ENCODE results near the gene EME1.

The EME1 gene

GRCh38 chr17:50347117-50347893 lies 25.7 kb upstream of the EME1 start:
- DNase-seq: no peak

GRCh38 chr17:50347894-50348291 lies 25.1 kb upstream of the EME1 start:
- no peak for DNase-seq

GRCh38 chr17:50348522-50349242 lies 24.3 kb upstream of the EME1 start:
- DNase-seq: no peak

GRCh38 chr17:50349243-50349600 lies 23.8 kb upstream of the EME1 start:
- no peak for DNase-seq

DNA sequence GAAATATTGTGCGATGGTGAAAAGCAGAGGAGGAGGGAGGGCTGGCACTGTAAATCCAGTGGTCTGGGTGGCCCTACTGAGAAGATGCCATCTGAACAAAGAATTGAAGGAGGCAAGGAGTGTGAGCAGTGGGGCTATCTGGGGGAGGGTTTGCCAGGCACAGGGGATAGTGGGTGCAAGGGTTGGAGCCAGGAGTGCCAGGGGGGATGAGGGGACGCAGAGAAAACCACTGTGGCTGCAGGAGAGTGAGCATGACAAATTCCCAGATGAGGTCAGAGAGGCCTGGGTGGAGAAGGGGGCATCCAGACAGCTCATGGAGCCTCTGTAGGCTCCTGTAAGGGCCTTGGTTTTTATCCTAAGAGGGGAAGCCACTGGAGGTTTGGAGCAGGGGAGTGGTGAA lies 22.3 kb upstream of the EME1 start:
- DNase-seq: no peak

GRCh38 chr17:50352072-50352692 lies 20.8 kb upstream of the EME1 start:
- no peak for DNase-seq

DNA sequence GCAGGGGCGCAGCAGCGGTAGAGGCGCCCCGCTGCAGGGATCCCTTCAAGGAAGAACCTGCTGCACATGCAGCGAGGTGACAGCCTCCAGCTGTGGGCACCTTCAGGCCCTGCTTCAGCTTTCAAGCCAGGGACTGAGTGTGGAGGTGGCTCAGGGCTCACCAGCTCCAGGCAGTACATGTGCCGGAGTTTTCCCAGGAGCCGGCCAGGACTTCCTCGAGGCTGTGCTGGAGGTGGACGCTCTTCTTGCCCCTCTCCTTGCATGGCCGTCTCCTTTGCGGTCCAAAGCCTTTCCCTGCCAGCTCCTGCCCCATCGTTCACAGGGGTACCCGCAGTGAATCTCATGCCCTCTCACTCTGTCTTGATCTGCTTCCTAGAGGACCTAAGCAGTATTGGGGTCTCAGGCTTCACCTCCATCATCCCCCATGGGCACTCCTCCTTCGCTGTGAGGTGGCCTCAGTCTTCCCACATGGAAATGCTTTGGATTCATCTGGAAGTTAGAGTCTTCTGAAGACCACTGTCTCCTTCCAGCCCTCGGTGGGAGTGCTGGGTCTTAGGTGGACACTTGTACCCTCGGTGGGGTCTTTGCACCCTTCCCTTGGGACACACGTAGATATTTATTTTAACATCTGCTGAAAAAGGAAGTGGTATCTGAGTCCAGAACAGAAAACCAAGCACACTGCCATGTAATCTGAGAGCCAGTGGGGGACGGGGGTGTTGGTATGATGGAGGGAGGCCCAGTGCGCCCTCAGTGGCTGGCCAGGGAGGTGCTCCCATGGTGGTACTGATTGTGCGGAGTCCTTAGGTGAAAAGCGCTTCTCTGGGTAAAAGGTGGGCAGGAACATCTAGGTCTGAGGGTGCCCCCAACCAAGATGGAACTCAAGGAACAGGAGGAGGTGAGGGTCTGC lies 20.1 kb upstream of the EME1 start:
- DNase-seq: no peak

DNA sequence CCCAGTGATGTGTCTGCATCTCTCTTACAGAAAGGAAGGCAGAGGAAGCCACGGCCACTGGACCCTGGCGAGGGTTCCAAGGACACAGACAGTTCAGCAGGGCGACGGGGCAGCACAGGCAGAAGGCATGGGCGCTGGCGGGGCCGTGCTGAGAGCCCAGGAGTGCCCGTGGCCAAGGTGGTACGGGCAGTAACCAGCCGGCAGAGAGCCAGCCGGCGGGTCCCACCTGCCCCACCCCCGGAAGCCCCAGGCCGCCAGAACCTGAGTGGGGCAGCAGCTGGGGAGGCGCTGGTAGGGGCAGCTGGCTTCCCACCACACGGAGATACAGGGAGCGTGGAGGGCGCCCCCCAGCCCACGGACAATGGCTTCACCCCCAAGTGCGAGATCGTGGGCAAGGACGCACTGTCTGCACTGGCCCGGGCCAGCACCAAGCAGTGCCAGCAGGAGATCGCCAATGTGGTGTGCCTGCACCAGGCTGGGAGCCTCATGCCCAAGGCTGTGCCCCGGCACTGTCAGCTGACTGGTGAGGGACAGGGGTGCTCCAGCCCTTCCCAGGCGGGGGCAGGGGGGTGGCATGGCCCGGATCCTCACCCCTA lies 19.3 kb upstream of the EME1 start:
- DNase-seq: no peak

GRCh38 chr17:50354198-50354597 lies 18.8 kb upstream of the EME1 start:
- no peak for DNase-seq

DNA sequence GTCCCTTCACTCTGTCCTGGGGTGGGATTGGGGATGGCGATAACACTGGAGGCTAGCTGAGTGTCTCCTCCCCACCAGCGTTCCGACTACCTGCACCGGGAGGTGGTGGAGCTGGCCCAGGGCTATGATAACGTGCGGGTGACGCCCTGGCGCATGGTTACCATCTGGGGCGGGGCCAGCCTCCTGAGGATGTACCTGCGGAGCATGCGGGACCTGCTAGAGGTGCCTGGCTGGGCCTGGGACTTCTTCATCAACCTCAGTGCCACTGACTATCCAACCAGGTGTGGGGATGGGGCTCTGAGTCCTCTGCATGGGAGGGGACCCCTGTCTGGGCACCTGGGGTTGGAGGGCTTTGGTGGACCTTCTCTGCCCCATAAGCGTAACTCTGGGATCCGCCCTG lies 18.3 kb upstream of the EME1 start:
- no peak for DNase-seq

GRCh38 chr17:50355336-50355700 lies 17.7 kb upstream of the EME1 start:
- DNase-seq: no peak

GRCh38 chr17:50355701-50356341 lies 17.2 kb upstream of the EME1 start:
- DNase-seq: no peak

DNA sequence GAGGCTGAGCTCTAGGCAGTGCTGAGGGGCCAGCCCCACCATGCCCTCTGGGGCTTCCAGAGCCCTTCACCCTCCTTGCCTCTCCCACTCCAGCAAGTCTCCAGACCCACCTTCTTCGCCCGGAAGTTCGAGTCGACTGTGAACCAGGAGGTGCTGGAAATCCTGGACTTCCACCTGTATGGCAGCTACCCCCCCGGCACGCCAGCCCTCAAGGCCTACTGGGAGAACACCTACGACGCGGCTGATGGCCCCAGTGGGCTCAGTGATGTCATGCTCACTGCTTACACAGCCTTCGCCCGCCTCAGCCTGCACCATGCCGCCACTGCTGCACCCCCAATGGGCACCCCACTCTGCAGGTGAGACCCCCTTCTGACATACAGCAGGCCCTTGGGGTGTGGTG lies 16.6 kb upstream of the EME1 start:
- no peak for DNase-seq

DNA sequence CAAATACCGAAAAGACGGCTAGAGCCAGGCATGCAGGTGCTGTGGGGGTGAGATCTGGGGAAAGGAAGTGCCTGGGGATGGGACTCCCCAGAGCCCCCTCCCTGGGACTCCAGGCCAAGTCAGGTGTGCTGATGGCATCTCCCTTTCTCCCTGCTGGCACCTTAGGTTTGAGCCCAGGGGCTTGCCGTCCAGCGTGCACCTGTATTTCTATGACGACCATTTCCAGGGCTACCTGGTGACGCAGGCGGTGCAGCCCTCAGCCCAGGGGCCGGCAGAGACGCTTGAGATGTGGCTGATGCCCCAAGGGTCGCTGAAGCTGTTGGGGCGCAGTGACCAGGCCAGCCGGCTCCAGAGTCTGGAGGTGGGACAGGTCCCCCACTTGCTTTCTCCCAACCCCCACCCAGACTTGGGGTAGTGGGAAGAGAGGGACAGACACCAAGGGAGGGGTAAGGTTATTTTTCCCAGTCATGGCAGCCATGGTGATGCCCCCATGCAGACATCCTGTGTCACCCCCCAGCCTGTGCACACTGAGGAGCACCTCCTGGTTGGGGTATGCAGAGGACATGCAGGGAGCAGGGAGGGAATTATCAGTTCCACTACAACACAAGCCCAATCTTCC lies 16.0 kb upstream of the EME1 start:
- DNase-seq: no peak

DNA sequence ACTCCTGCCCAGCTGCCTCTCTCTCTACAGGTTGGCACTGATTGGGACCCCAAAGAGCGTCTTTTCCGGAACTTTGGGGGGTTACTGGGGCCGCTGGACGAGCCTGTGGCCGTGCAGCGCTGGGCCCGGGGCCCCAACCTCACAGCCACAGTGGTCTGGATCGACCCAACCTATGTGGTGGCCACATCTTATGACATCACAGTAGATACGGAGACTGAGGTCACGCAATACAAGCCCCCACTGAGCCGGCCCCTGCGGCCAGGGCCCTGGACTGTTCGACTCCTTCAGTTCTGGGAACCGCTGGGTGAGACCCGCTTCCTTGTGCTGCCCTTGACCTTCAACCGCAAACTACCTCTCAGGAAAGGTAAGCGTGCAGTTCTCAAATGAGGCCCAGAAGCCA lies 14.9 kb upstream of the EME1 start:
- DNase-seq: no peak

GRCh38 chr17:50359005-50359699 lies 13.9 kb upstream of the EME1 start:
- DNase-seq: no peak

DNA sequence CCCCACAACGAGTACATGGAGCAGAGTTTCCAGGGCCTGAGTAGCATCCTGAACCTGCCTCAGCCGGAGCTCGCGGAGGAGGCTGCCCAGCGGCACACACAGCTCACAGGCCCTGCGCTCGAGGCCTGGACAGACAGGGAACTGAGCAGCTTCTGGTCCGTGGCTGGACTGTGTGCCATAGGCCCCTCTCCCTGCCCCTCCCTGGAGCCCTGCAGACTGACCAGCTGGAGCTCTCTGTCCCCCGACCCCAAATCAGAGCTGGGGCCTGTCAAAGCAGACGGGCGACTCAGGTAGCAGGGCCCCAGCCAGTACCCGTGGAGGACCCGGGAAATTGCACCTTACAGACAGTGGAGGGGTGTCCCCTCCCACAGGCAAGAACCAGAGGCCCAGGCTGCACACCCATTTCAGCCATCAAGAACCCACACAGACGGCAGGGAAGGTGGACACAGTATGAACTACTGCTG lies 13.0 kb upstream of the EME1 start:
- no peak for DNase-seq

DNA sequence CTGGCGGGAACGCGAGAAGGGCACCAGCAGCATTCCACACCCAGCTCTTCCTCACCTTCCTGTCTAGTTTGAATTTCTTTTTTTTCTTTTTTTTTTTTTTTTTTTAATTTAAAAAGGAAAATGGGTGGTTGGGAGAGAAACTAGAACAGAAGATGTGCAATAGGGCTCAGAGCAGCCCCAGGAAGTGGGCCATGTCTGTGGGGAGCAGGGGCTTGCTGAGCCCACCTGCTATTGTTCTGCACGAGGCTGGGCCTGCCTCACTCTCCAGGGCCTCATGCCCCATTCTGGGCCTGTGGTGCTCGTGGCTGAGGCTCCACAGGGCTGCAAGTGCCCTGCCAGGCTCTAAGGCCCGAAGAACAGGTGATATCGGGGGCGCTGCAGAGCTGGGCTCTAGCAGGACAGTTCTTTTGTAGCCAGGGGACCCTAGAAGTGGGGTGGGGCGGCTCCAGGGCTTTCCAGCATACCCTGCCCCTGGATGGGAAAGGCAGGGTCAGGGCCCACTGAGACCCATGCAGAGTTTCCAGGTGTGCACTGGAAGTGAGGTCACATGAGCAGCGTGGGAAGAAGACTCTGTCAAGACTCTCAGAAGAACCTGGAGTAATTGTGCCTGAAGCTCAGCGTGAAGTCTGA lies 12.4 kb upstream of the EME1 start:
- no peak for DNase-seq
